Measurements from ENCODE around the gene WDR7. TPM values are rescaled to one million over a fixed set of nuclear protein-coding genes. Genes with fewer than 3 reads are reported as not detected.
A peak's percentile ranks its signal among the peaks of the same experiment; 100 is the strongest.

The WDR7 gene
- total RNA-seq, 2 donors from 2014 or later = 22.3 to 24.0 TPM

GRCh38 chr18:56741685-56742084 lies 90.5 kb downstream of the WDR7 start:
- no peak for DNase-seq (ENCODE audit: low spot score)
- Histone ChIP-seq H3K27ac (no peak overlapping the region), H3K9me3 (no peaks in the 10 kb centered on the region), H3K36me3 (no peaks in the 10 kb centered on the region), H3K4me3 (no peak overlapping the region), H3K27me3 (no peaks in the 10 kb centered on the region), H3K4me1 (peaks cover 0 to 10% of the 10 kb centered on the region in 2 donors)
- TF ChIP-seq, protein P1, sequence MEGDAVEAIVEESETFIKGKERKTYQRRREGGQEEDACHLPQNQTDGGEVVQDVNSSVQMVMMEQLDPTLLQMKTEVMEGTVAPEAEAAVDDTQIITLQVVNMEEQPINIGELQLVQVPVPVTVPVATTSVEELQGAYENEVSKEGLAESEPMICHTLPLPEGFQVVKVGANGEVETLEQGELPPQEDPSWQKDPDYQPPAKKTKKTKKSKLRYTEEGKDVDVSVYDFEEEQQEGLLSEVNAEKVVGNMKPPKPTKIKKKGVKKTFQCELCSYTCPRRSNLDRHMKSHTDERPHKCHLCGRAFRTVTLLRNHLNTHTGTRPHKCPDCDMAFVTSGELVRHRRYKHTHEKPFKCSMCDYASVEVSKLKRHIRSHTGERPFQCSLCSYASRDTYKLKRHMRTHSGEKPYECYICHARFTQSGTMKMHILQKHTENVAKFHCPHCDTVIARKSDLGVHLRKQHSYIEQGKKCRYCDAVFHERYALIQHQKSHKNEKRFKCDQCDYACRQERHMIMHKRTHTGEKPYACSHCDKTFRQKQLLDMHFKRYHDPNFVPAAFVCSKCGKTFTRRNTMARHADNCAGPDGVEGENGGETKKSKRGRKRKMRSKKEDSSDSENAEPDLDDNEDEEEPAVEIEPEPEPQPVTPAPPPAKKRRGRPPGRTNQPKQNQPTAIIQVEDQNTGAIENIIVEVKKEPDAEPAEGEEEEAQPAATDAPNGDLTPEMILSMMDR (IDR thresholded peaks at IDR 0.05) = no peak

GRCh38 chr18:56743115-56743514 lies 92.0 kb downstream of the WDR7 start:
- peaks cover 0 to 10% of the 10 kb centered on the region in 2 donors for H3K4me1 ChIP-seq
- DNase-seq (ENCODE audit: low spot score) = no peak
- H3K36me3 ChIP-seq = no peaks in the 10 kb centered on the region
- no peaks in the 10 kb centered on the region for H3K27me3 ChIP-seq
- H3K9me3 ChIP-seq = no peaks in the 10 kb centered on the region
- TF ChIP-seq, protein P1 (IDR thresholded peaks at IDR 0.05) = no peak
- H3K4me3 ChIP-seq = no peak overlapping the region
- no peak overlapping the region for H3K27ac ChIP-seq

- Histone ChIP-seq H3K4me1 (peaks cover 0 to 10% of the 10 kb centered on the region in 2 donors), H3K27ac (no peak overlapping the region), H3K9me3 (no peaks in the 10 kb centered on the region), H3K4me3 (no peak overlapping the region), H3K27me3 (no peaks in the 10 kb centered on the region), H3K36me3 (no peaks in the 10 kb centered on the region)
- DNase-seq (ENCODE audit: low spot score) = no peak
- TF ChIP-seq, protein P1 (IDR thresholded peaks at IDR 0.05) = no peak
These were observed 96.0 kb downstream of the WDR7 start for GRCh38 chr18:56747032-56747658.

GRCh38 chr18:56747857-56748256 lies 96.7 kb downstream of the WDR7 start:
- DNase-seq (ENCODE audit: low spot score) = no peak
- no peaks in the 10 kb centered on the region for H3K36me3 ChIP-seq
- H3K27me3 ChIP-seq = no peaks in the 10 kb centered on the region
- no peak overlapping the region for H3K4me3 ChIP-seq
- no peaks in the 10 kb centered on the region for H3K9me3 ChIP-seq
- H3K4me1 ChIP-seq = peaks cover 0 to 10% of the 10 kb centered on the region in 2 donors
- TF ChIP-seq, protein P1 (IDR thresholded peaks at IDR 0.05) = no peak
- no peak overlapping the region for H3K27ac ChIP-seq

DNA sequence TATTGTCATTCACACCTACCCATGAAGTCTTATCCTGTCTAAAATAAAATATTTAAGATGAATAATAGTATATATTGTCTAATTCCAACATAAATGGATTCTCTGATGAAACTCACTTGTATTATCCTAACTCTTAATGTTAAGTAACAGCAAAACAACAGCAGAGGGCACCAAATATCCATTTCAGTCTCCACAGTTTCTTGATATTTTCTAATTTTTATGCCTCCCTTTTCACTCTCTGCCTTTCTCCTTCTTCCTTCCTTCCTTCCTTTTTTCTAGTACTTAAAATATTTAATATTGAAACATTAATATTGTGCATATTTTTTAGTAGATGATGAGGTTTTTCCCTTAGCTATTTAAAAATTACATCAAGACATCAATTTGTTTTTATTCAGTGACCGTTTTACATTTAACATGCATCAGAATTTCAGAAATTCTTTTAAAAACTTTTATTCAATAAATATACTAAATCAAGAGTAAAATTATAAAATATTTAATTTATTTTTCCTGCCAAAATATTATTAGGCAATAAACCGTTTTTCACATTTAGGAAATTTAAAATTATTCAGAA lies 97.6 kb downstream of the WDR7 start:
- Histone ChIP-seq H3K4me1 (peaks cover 0 to 10% of the 10 kb centered on the region in 2 donors), H3K4me3 (no peak overlapping the region), H3K27ac (no peak overlapping the region), H3K27me3 (no peaks in the 10 kb centered on the region), H3K36me3 (no peaks in the 10 kb centered on the region), H3K9me3 (no peaks in the 10 kb centered on the region)
- TF ChIP-seq, protein P1 (IDR thresholded peaks at IDR 0.05) = peak; percentile 27 to 70
- no peak for DNase-seq (ENCODE audit: low spot score)

Measured in right atrium auricular region (tissue), 2 donors.